Natural killer cell (primary cell): ENCODE data around the gene CSNK1G2. TPM values are rescaled to one million over a fixed set of nuclear protein-coding genes. Genes with fewer than 3 reads are reported as not detected.

Source experiments
- ATAC-seq, 3 donors: fragments of 150-1000 bp in 2 of 3; fragments of 200-7000 bp in 1 of 3; cut with Tn5 transposase; 1 replicate in 1 of 3; 2 replicates in 2 of 3; pipeline ENCODE4 v1.10.0; 2021; ENCODE audit warnings: mild to moderate bottlenecking in 2 of 3, moderate library complexity in 2 of 3
- DNase-seq, 2 donors: peaks; one replicate each; pipeline versions ENCODE4 v3.0.0 to v3.0.0-alpha.2; 2013 to 2021; ENCODE audit warnings: mixed read lengths in 1 of 2
- H3K27ac ChIP-seq: one replicate; pipeline ENCODE4 v1.5.1; 2013; ENCODE audit warnings: mild to moderate bottlenecking, low read length
- H3K27me3 ChIP-seq: one replicate; pipeline ENCODE4 v1.6.1; 2013; ENCODE audit warnings: low read length; ENCODE audit not compliant: control insufficient read depth, insufficient read depth
- H3K36me3 ChIP-seq: one replicate; pipeline ENCODE4 v1.6.1; 2013; ENCODE audit warnings: low read length; ENCODE audit not compliant: control insufficient read depth, insufficient read depth
- H3K4me1 ChIP-seq: one replicate; pipeline ENCODE4 v1.6.1; 2013; ENCODE audit warnings: low read length; ENCODE audit not compliant: control insufficient read depth, insufficient read depth
- H3K4me3 ChIP-seq: one replicate; pipeline ENCODE4 v1.5.1; 2013; ENCODE audit warnings: low read length
- H3K9me3 ChIP-seq: one replicate; pipeline ENCODE4 v1.6.1; 2013; ENCODE audit warnings: low read length; ENCODE audit not compliant: control insufficient read depth, insufficient read depth
- H3K27ac Mint-ChIP-seq, 2 donors: one replicate each; pipeline ENCODE4 v1.8.0; 2022; ENCODE audit warnings: mild to moderate bottlenecking in 2 of 2, mixed read lengths in 2 of 2, moderate library complexity in 1 of 2
- H3K27me3 Mint-ChIP-seq, 2 donors: one replicate each; pipeline ENCODE4 v1.8.0; 2022; ENCODE audit warnings: low read depth in 2 of 2, mixed read lengths in 2 of 2
- H3K36me3 Mint-ChIP-seq: one replicate; pipeline ENCODE4 v1.8.0; 2022; ENCODE audit warnings: mixed read lengths
- H3K4me1 Mint-ChIP-seq, 2 donors: one replicate each; pipeline ENCODE4 v1.8.0; 2022; ENCODE audit warnings: mixed read lengths in 2 of 2
- H3K4me3 Mint-ChIP-seq: one replicate; pipeline ENCODE4 v1.8.0; 2022; ENCODE audit warnings: mild to moderate bottlenecking, moderate library complexity, mixed read lengths
- H3K9me3 Mint-ChIP-seq, 2 donors: one replicate each; pipeline ENCODE4 v1.8.0; 2022; ENCODE audit warnings: mixed read lengths in 2 of 2
- CTCF ChIP-seq: fragments of 200-600 bp; IDR thresholded peaks from one replicate; pipeline ENCODE4 v1.8.0; 2022; ENCODE audit warnings: antibody characterized with exemption
- WGBS: methylation state at CpG from one replicate; pipeline ENCODE4 v1.1.7; 2013; ENCODE audit warnings: missing lambda C conversion rate; ENCODE audit not compliant: insufficient coverage; 5-methylcytosine and 5-hydroxymethylcytosine counted together
- intact Hi-C: fragments of 100-400 bp; cut with micrococcal nuclease; formaldehyde crosslinking; loops from one replicate; pipeline ENCODE4 v1.14.2; 2022
- total RNA-seq, 4 donors: library from RNA; stranded (reverse); fragments of 120-200 nt in 1 of 4; gene quantifications; one replicate each; pipeline versions ENCODE4 v1.2.3 to v1.2.4, GENCODE V29; 2013 to 2022

The CSNK1G2 gene
- total RNA-seq, 3 donors from 2014 or later (not counting 1 experiment from before 2014, with no cell fraction given) = 138 to 143 (median 139) TPM

GRCh38 chr19:1992759-1993260 is 51.8 kb downstream of the CSNK1G2 start:
- Histone ChIP-seq H3K27me3 (no peaks in the 10 kb centered on the region), H3K9me3 (no peaks in the 10 kb centered on the region), H3K4me1 (no peaks in the 10 kb centered on the region), H3K4me3 (no peak overlapping the region), H3K36me3 (peaks cover 28% of the 10 kb centered on the region), H3K27ac (no peak overlapping the region)
- Mint-ChIP-seq H3K4me1 (peaks cover 0 to 3% of the 10 kb centered on the region in 2 donors), H3K27ac (no peak overlapping the region), H3K4me3 (no peak overlapping the region), H3K36me3 (no peaks in the 10 kb centered on the region), H3K27me3 (no peaks in the 10 kb centered on the region), H3K9me3 (no peaks in the 10 kb centered on the region)
- no peak for TF ChIP-seq CTCF
- intact Hi-C loops = no loop called here
- DNase-seq (peak in 1 of 2 donors; percentile 49), ATAC-seq (no peak)
- 94% methylated on average over 43 of the region's 44 CpGs for WGBS

DNA sequence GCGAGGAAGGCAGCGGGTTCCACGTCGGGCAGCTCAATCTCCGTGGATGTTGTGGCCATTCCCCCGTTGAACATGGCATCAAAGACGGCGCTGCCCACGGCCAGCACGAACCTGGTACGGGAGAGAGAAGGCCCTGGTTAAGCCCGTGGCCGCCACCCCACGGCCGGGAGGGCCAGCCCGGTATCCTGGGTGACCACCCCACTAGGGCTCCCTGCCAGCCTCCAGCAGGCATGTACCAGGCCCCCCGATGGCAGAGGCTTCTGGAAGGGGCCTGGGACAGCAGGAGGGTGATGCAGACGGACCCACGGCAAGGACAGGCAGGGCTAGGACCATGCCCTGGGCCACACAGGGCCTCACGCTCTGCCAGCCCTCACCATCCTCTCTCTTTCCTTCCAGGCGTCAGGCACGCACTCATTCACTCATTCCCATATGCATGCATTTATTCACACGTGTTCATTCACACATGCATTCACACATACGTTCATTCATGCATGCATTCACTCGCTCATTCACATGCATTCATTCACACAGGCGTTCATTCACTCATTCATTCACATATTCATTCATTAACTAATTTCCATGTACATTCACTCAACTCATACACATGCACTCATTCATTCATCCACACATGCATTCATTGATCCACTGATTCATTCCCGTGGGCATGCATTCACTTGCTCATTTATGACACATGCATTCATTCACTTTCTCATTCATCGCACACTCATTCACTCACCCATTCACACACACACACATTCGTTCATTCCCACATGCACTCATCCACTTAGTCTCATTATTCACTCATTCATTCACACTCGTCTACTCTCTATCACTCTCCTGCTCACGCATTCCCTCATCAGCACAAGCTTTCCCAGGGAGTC is 56.6 kb downstream of the CSNK1G2 start:
- no peak for TF ChIP-seq CTCF
- intact Hi-C loops = no loop called here
- no peak overlapping the region for H3K27ac ChIP-seq
- ATAC-seq = no peak
- Mint-ChIP-seq H3K9me3 (no peaks in the 10 kb centered on the region), H3K4me3 (no peak overlapping the region), H3K4me1 (peaks cover 0 to 8% of the 10 kb centered on the region in 2 donors), H3K27me3 (no peaks in the 10 kb centered on the region), H3K27ac (no peak overlapping the region), H3K36me3 (no peaks in the 10 kb centered on the region)
- H3K4me1 ChIP-seq = no peaks in the 10 kb centered on the region
- H3K9me3 ChIP-seq = no peaks in the 10 kb centered on the region
- DNase-seq = no peak
- peaks cover 3% of the 10 kb centered on the region for H3K36me3 ChIP-seq
- no peak overlapping the region for H3K4me3 ChIP-seq
- 96% methylated on average over 31 of the region's 31 CpGs for WGBS
- no peaks in the 10 kb centered on the region for H3K27me3 ChIP-seq

DNA sequence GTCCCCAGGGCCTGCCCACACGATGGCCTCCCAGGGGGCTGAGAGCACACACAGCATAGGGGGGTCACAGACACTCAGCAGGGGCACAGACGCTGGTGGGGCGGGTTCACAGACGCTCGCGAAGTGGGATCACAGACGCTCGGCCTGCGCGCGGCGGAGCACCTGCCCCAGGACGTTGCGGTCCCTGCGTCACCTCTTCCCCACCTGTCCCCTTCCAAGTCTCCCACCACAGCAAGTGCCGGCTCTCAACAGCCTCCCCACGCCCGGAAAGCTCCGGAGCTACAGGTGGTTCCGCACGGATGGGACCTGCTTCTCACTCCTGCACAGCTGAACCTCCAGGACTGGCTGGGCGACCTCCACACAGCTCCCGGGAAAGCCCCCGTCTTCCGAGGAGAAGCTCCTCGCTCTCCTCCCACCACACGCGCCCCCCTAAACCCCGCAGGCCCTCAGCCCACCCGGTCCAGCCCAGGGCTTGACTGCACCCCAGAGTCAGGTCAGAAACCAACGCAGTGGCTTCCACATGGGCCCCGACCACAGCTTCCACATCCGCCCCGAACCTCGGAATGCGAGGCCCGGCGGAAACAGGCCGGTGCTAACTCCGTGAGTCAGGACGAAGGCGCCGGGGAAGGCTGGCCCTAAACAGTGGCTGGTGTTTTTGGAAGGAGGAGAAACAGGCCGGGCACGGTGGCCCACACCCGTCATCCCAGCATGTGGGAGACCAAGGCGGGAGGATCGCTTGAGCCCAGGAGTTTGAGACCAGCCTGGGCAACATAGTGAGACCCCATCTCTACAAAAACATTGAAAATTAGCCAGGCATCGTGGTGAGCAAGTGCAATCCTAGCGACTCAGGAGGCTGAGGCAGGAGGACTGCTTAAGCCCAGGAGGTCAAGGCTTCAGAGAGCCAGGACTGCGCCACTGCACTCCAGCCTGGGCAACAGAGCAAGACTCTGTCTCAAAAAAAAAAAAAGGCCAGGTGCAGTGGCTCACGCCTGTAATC is 58.0 kb downstream of the CSNK1G2 start:
- no peak for TF ChIP-seq CTCF
- Histone ChIP-seq H3K27ac (no peak overlapping the region), H3K4me1 (no peaks in the 10 kb centered on the region), H3K36me3 (peaks cover 3% of the 10 kb centered on the region), H3K9me3 (no peaks in the 10 kb centered on the region), H3K27me3 (no peaks in the 10 kb centered on the region), H3K4me3 (no peak overlapping the region)
- 87% methylated on average over 52 of the region's 52 CpGs for WGBS
- DNase-seq (no peak), ATAC-seq (no peak)
- intact Hi-C loops = no loop called here
- Mint-ChIP-seq H3K4me1 (peaks cover 0 to 8% of the 10 kb centered on the region in 2 donors), H3K9me3 (no peaks in the 10 kb centered on the region), H3K27me3 (no peaks in the 10 kb centered on the region), H3K36me3 (no peaks in the 10 kb centered on the region), H3K4me3 (no peak overlapping the region), H3K27ac (no peak overlapping the region)
